OCI-LY7 (cell line): Measurements from ENCODE around the gene MAP3K14. TPM values are rescaled to one million over a fixed set of nuclear protein-coding genes. Genes with fewer than 3 reads are reported as not detected.
"Not testable (repeated sequence)": the region's sequence is repeated elsewhere in the genome, so short reads cannot be mapped to it uniquely, and the experiment has no call there.

ENCODE experiments used
- BruUV-seq: library from RNA; stranded (reverse); fragments of 400-500 nt; replicated peaks from 2 replicates; lab custom pipeline; 2021; lab: Mats Ljungman, UMichigan
- CTCF ChIA-PET: fragments of 300-600 bp; sonication (Branson Sonifier 250); formaldehyde crosslinking; loops from one replicate; lab custom pipeline; 2022; ENCODE audit warnings: antibody characterized with exemption; ENCODE audit not compliant: unreplicated experiment; lab: Charles Lee
- POLR2A ChIA-PET: fragments of 300-600 bp; sonication (Branson Sonifier 250); formaldehyde crosslinking; loops from one replicate; lab custom pipeline; 2022; ENCODE audit warnings: antibody characterized with exemption; lab: Charles Lee
- DNase-seq: peaks from one replicate; pipeline ENCODE4 v3.0.0-alpha.2; 2015; ENCODE audit warnings: low spot score
- H2AFZ ChIP-seq: fragments of 200-600 bp; sonication (generic), shearing (Covaris generic); 2 replicates; pipeline ENCODE4 v1.6.1; 2014; ENCODE audit warnings: mild to moderate bottlenecking, antibody characterized with exemption, low read length, moderate library complexity
- H3K27ac ChIP-seq: fragments of 200-600 bp; sonication (generic); 2 replicates; pipeline ENCODE4 v1.5.1; 2014; ENCODE audit warnings: mixed run types, low read depth, mild to moderate bottlenecking, moderate library complexity, low read length, inconsistent platforms; ENCODE audit not compliant: poor library complexity, severe bottlenecking
- H3K36me3 ChIP-seq: fragments of 200-600 bp; sonication (generic); 2 replicates; pipeline ENCODE4 v1.6.1; 2014; ENCODE audit warnings: mild to moderate bottlenecking, antibody characterized with exemption, low read length, moderate library complexity, mixed read lengths; ENCODE audit not compliant: insufficient read depth
- H3K4me1 ChIP-seq: fragments of 200-600 bp; sonication (generic); 2 replicates; pipeline ENCODE4 v1.5.1; 2014; ENCODE audit warnings: mild to moderate bottlenecking, low read length; ENCODE audit not compliant: insufficient read depth, poor library complexity, severe bottlenecking
- H3K4me2 ChIP-seq: fragments of 200-600 bp; sonication (generic); 2 replicates; pipeline ENCODE4 v1.6.1; 2014; ENCODE audit warnings: mild to moderate bottlenecking, low read length
- H3K4me3 ChIP-seq: fragments of 200-600 bp; sonication (generic); 2 replicates; pipeline ENCODE4 v1.5.1; 2014; ENCODE audit warnings: mild to moderate bottlenecking, low read depth, low read length; ENCODE audit not compliant: poor library complexity, severe bottlenecking
- H3K79me2 ChIP-seq: fragments of 200-600 bp; sonication (generic); 2 replicates; pipeline ENCODE4 v1.6.1; 2016; ENCODE audit warnings: low read depth, mild to moderate bottlenecking, low read length, moderate library complexity, mixed read lengths; ENCODE audit not compliant: insufficient read depth
- H3K9me2 ChIP-seq: fragments of 200-600 bp; sonication (generic); 2 replicates; pipeline ENCODE4 v1.6.1; 2016; ENCODE audit warnings: mild to moderate bottlenecking, low read length, mixed read lengths; ENCODE audit not compliant: insufficient read depth
- H3K9me3 ChIP-seq: fragments of 200-600 bp; sonication (generic); 2 replicates; pipeline ENCODE4 v1.6.1; 2014; ENCODE audit warnings: mild to moderate bottlenecking, mixed run types, low read length, mixed read lengths
- H4K20me1 ChIP-seq: fragments of 200-600 bp; sonication (generic); 2 replicates; pipeline ENCODE4 v1.6.1; 2014; ENCODE audit warnings: mild to moderate bottlenecking, antibody characterized with exemption, low read length, moderate library complexity, mixed read lengths; ENCODE audit not compliant: insufficient read depth
- CTCF ChIP-seq: fragments of 200-600 bp; sonication (generic); conservative IDR thresholded peaks from 2 replicates; pipeline ENCODE4 v1.5.1; 2014; ENCODE audit warnings: mild to moderate bottlenecking, antibody characterized with exemption, low read length, moderate library complexity, mixed read lengths
- EZH2phosphoT487 ChIP-seq: fragments of 200-600 bp; sonication (generic); IDR thresholded peaks from 2 replicates; pipeline ENCODE4 v1.6.1; 2018; ENCODE audit warnings: low read depth, borderline replicate concordance, mild to moderate bottlenecking, mixed run types, antibody characterized with exemption, low read length, moderate library complexity, mixed read lengths
- intact Hi-C: fragments of 100-400 bp; cut with micrococcal nuclease; formaldehyde crosslinking; loops from one replicate; pipeline ENCODE4 v1.10.0; 2022; ENCODE audit not compliant: unreplicated experiment
- total RNA-seq, 2 experiments: library from RNA; depleted of rRNA in 1 of 2; stranded (reverse); fragments of >200 nt in 1 of 2; shearing (Covaris generic) in 1 of 2; gene quantifications; 2 replicates each; pipeline ENCODE4 v1.2.3, GENCODE V29; 2014 to 2022

The MAP3K14 gene
- total RNA-seq, 2 experiments from 2014 or later, result 12.3 to 21.2 TPM

- Histone ChIP-seq H3K27ac (no peak overlapping the region), H3K4me2 (no peak overlapping the region), H3K36me3 (no peaks in the 10 kb centered on the region), H2AFZ (no peak overlapping the region), H3K4me3 (no peak overlapping the region), H3K9me2 (no peaks in the 10 kb centered on the region), H4K20me1 (no peaks in the 10 kb centered on the region), H3K4me1 (no peaks in the 10 kb centered on the region), H3K79me2 (no peaks in the 10 kb centered on the region), H3K9me3 (no peaks in the 10 kb centered on the region)
- DNase-seq, result no peak
- ChIA-PET POLR2A (interaction anchor here (1.4 kb wide), 1 partner anchor 12 kb away, joined by 3 read pairs; no protein-coding TSS in a partner anchor), CTCF (no interaction called here)
- no TSS peak for BruUV-seq
- no peak for TF ChIP-seq EZH2phosphoT487
- no peak for TF ChIP-seq CTCF
- intact Hi-C loops, result no loop called here
Observed at GRCh38 chr17:45346216-45347015, 29.6 kb upstream of the MAP3K14 start.

- no peak for DNase-seq
- Histone ChIP-seq H3K9me3 (no peaks in the 10 kb centered on the region), H3K36me3 (no peaks in the 10 kb centered on the region), H2AFZ (no peak overlapping the region), H3K27ac (no peak overlapping the region), H4K20me1 (no peaks in the 10 kb centered on the region), H3K4me2 (no peak overlapping the region), H3K4me3 (no peak overlapping the region), H3K79me2 (no peaks in the 10 kb centered on the region), H3K9me2 (no peaks in the 10 kb centered on the region), H3K4me1 (no peaks in the 10 kb centered on the region)
- TF ChIP-seq EZH2phosphoT487 (no peak), CTCF (no peak)
- ChIA-PET CTCF (no interaction called here), POLR2A (interaction anchor here (0.5 to 1.4 kb wide), 2 partner anchors 13 to 23 kb away, joined by 3 to 4 read pairs; no protein-coding TSS in a partner anchor)
- intact Hi-C loops, result no loop called here
- no TSS peak for BruUV-seq
Observed at GRCh38 chr17:45345554-45346215, 28.9 kb upstream of the MAP3K14 start.

GRCh38 chr17:45345246-45345553, 28.4 kb upstream of the MAP3K14 start:
- H3K4me3 ChIP-seq, result no peak overlapping the region
- H4K20me1 ChIP-seq, result no peaks in the 10 kb centered on the region
- no peaks in the 10 kb centered on the region for H3K9me2 ChIP-seq
- H3K4me2 ChIP-seq, result no peak overlapping the region
- no peak overlapping the region for H3K27ac ChIP-seq
- no peak overlapping the region for H2AFZ ChIP-seq
- no peaks in the 10 kb centered on the region for H3K4me1 ChIP-seq
- TF ChIP-seq CTCF (no peak), EZH2phosphoT487 (no peak)
- CTCF ChIA-PET, result no interaction called here
- no peak for DNase-seq
- POLR2A ChIA-PET, result interaction anchor here (1.4 kb wide), 1 partner anchor 14 kb away, joined by 3 read pairs; no protein-coding TSS in a partner anchor
- no peaks in the 10 kb centered on the region for H3K9me3 ChIP-seq
- no peaks in the 10 kb centered on the region for H3K36me3 ChIP-seq
- no peaks in the 10 kb centered on the region for H3K79me2 ChIP-seq
- BruUV-seq, result no TSS peak
- intact Hi-C loops, result no loop called here

GRCh38 chr17:45343967-45344664, 27.3 kb upstream of the MAP3K14 start:
- POLR2A ChIA-PET, result not testable (repeated sequence)

More at GRCh38 chr17:45343967-45344664, 27.3 kb upstream of the MAP3K14 start:
- H3K4me3 ChIP-seq, H3K79me2 ChIP-seq, BruUV-seq, H3K36me3 ChIP-seq, H3K9me2 ChIP-seq, intact Hi-C loops, DNase-seq, H4K20me1 ChIP-seq, H3K4me2 ChIP-seq, H3K4me1 ChIP-seq, CTCF ChIA-PET, H2AFZ ChIP-seq, H3K27ac ChIP-seq, H3K9me3 ChIP-seq: not testable (repeated sequence)
